Uterus (tissue), 2 donors: ENCODE data around the gene KCTD13.

Source experiments
- POLR2A ChIP-seq, 2 donors: fragments of 450-650 bp; IDR thresholded peaks; one replicate each; pipeline ENCODE4 v1.6.1; 2016; ENCODE audit warnings: antibody characterized with exemption in 2 of 2, mild to moderate bottlenecking in 1 of 2, moderate library complexity in 1 of 2
- TF ChIP-seq, protein P1 (sequence below), 4 experiments: fragments of 200-600 bp in 2 of 4; fragments of 450-650 bp in 2 of 4; sonication (generic) in 2 of 4; IDR thresholded peaks; one replicate each; pipeline ENCODE4 v1.5.1; 2016 to 2019; ENCODE audit warnings: antibody characterized with exemption in 4 of 4, mild to moderate bottlenecking in 2 of 4, moderate library complexity in 1 of 4

DNA sequence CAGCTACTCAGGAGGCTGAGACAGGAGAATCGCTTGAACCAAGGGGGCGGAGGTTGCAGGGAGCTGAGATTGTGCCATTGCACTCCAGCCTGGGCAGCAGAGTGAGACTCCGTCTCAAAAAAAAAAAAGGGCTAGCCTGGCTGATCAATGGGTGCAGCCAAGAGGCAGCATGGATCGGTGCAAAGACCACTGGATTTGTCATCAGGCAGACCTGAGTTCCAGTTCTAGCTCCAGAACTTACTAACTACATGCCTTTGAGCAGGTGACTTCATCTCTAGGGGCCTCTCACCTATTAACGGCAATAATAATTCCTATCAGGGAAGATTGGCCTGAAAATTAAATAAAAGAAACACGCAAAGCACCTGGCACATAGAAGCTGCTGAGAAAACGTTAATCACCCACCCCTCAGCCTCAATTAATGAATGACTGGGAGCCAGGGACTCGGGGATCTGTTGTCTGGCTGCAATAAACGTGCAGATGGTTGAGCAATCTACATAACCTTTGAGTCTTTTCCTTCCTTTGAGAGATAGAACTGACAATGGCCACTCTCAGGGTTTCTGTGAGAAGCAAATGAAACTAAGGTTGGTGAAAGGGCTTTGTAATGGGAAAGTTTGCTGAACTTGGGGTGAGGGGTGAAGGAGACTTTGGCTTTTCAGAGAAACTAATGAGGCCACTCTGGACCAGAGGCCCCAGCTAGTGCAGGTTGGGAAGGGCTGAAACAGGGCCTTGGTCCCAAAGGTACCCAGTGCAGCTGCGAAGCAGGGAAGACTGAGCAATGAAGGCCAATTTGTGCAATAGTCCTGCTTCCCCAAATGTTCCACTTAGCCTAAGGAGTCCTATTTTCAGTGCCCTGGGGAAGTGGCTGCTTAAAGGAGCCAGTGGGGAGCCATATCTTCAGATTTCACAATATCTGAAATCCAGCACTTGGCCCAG is 34.2 kb downstream of the KCTD13 start:
- TF ChIP-seq, protein P1, sequence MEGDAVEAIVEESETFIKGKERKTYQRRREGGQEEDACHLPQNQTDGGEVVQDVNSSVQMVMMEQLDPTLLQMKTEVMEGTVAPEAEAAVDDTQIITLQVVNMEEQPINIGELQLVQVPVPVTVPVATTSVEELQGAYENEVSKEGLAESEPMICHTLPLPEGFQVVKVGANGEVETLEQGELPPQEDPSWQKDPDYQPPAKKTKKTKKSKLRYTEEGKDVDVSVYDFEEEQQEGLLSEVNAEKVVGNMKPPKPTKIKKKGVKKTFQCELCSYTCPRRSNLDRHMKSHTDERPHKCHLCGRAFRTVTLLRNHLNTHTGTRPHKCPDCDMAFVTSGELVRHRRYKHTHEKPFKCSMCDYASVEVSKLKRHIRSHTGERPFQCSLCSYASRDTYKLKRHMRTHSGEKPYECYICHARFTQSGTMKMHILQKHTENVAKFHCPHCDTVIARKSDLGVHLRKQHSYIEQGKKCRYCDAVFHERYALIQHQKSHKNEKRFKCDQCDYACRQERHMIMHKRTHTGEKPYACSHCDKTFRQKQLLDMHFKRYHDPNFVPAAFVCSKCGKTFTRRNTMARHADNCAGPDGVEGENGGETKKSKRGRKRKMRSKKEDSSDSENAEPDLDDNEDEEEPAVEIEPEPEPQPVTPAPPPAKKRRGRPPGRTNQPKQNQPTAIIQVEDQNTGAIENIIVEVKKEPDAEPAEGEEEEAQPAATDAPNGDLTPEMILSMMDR (IDR thresholded peaks at IDR 0.05) = no peak
- no peak for TF ChIP-seq POLR2A (IDR thresholded peaks at IDR 0.05)
